Stimulated activated CD8-positive, alpha-beta memory T cell treated with anti-CD3 and anti-CD28 coated beads, Interleukin-7, amount 100 ng/mL, for 4 hours (primary cell): ENCODE measurements around the gene EDA.

Experiments
- DNase-seq, 2 donors: peaks; one replicate each; pipeline ENCODE4 v3.0.0-alpha.2; 2020; ENCODE audit warnings: low read depth in 2 of 2

Gene EDA

GRCh38 chrX:69615779-69616456 lies at the start of gene EDA:
Gene EDA, plus strand, starts transcription at chrX:69616113.
- peak; percentile 17 to 39 for DNase-seq

DNA sequence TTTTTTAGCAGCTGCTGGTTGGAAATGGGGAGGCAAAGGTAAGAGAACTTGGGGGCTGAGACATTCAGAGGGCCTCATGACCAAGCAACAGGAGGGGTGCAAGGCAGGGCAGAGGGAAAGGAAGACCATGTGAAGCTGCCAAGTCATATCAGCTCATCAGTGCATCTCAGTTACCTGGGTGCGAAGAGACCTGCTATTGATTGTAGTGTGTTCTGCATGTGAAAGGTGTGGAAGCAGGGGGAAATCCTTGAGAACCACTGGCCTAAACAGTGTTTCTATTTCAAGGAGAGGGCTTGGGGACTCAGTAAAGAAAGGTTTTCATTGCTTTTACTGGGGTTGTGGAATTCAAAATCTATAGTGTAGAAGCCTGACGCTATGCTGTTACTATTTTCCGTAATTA lies 47.1 kb upstream of the EDA start:
- DNase-seq: no peak

- no peak for DNase-seq
These were observed 18.5 kb upstream of the EDA start for GRCh38 chrX:69597399-69597798.

DNA sequence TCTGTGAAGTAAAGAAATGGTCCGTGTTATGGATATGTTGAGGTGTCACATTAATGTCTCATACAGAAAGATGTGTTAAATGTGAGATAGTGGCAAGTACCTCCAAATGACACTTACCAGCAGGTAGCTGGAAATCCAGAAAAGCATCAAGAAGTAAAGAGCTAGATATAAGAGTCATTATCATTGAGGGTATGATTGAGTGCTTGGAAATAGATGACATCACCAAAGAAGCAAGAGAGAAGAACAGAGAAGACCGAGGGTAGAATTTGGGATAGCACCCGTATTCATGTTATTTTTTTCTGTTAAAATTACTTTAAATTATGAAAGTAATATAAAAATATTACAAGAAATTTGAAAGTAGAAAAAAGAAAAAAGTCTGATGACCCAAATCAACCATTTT lies 15.7 kb upstream of the EDA start:
- DNase-seq: no peak

GRCh38 chrX:69603566-69604194 lies 12.2 kb upstream of the EDA start:
- DNase-seq: no peak

GRCh38 chrX:69605521-69605920 lies 10.4 kb upstream of the EDA start:
- no peak for DNase-seq

- DNase-seq: no peak
These were observed 8.3 kb upstream of the EDA start for GRCh38 chrX:69607616-69608015.

DNA sequence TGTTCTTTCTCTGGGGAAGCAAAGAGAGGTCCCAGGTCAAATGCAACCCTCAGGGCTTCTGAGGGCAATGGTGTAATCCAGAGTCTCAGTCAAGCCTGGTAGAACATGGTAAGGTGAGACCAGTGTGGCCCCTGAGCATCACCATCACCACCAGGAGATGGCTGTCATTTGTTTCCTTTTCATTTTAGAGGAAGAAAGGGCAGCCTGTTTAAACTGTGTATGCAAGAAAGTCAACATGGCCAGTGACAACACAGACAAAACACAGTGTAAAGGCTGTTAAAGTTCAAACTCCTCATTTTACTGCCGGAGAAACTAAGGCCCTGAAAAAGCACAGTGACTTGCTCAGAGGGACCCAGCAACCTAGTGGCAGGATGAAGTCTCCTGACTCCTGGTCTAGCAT lies 2.0 kb upstream of the EDA start:
- no peak for DNase-seq

DNA sequence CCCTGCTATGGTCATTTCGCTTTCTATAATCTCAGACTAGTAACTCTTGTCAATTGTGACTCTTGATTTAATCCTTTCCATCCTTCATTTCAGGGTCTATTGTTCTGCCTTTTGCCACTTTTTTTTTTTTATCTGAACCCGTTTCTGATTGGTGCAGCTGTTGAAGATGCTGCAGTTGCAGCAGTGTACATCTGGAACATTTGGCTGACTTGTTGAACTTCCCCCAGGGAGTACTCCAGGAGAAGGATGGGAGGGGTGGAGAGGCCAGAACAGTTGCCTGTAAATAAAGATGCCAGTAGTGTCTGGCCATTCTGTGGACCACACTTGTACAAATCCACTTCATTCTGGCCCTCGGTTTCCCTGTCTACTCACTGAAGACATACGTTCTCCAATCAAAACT lies 1.0 kb upstream of the EDA start:
- no peak for DNase-seq

DNA sequence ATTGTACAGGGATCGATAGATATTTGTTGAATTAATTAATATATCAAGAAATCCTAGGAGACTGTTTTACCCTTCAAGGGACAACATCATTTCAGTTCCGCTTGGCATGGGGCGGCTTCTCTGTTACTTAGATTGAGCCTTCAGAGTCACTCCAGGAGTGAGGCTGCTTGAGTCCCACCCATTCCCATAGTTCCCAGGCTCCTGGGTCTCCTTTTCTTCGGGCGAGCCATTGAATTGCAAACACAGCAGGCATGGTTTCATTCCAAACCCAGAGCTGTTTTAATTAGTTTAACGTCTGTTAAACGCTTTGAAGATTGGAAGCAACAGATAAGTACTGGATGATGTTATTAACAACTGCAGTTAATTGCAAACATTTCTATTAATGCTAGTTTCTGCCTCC lies 571 bp upstream of the EDA start:
- no peak for DNase-seq

GRCh38 chrX:69616457-69617203 lies 717 bp downstream of the EDA start:
- DNase-seq: no peak

GRCh38 chrX:69618803-69619202 lies 2.9 kb downstream of the EDA start:
- DNase-seq: no peak

- no peak for DNase-seq
These were observed 10.2 kb downstream of the EDA start for GRCh38 chrX:69626129-69626528.

DNA sequence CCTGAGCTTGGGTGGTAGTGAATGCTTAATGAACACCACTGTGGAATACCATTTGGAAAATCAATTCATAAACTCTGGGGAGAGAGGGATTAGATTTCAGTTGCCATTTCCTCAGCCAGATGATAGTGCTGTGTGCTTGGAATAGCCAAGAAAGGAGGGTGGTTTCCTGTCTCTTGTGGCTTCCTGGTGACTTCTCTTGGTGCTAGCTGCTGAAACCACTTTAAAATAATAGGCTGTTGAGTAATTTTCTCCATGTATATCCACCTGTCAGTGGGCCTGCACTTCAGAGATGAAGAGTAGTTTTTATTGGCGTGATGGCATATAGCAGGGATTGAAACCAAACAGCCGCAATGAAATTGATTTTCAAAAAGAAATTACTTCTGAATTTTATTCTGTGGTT lies 11.8 kb downstream of the EDA start:
- DNase-seq: no peak

DNA sequence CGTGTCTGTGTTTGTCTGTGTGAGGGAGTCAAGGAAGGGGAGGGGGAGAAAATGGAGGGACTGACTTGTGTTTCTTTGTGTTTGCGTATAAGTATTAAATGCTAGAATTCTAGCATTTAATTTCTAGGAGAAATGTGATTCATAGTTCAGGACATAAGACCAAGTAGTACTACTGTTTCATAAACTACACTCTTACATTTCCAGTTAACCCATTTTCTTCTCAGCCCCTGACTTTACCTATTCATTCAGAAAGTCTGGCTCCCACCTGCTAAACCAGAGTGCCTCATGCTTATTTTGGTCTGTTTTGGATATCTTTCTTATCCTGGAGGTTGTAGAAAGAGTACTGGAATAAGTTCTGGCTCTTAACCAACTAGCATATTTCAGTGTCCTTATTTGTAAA lies 14.2 kb downstream of the EDA start:
- no peak for DNase-seq

DNA sequence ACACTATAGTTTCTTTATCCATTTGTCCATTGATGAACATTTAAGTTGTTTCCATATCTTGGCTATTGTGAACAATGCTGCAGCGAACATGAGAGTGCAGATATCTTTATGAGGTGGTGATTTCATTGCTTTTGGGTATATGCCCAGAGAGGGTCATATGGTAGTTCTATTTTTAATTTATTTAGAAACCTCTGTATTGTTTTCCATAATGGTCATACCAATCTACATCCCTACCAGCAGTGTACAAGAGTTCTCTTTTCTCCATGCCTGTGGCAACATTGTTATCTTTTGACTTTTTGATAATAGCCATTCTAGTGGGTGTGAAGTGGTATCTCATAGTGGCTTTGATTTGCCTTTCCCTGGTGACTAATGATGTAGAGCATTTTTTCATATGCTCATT lies 48.8 kb downstream of the EDA start:
- no peak for DNase-seq

- no peak for DNase-seq
These were observed 54.2 kb downstream of the EDA start for GRCh38 chrX:69670001-69670555.

- no peak for DNase-seq
These were observed 59.0 kb downstream of the EDA start for GRCh38 chrX:69674891-69675290.

DNA sequence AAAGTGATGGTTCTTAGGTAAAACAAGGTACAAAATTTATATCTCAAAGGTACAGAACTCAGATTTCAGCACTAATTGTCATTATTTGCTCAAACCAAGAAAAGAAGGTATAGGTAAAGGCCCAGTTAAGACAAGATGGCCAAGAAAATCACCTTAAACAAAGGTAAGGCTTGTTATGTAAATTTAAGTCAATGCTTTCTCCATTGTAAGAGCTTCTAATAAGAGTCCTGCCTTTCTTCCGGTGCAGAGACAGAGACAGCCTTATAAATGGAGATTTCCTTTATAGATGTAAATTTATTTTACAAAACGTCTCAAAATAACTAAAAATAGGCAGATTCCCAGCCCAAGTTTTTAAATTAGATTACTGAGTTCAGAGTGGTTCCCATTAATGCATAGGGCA lies 89.9 kb downstream of the EDA start:
- no peak for DNase-seq

DNA sequence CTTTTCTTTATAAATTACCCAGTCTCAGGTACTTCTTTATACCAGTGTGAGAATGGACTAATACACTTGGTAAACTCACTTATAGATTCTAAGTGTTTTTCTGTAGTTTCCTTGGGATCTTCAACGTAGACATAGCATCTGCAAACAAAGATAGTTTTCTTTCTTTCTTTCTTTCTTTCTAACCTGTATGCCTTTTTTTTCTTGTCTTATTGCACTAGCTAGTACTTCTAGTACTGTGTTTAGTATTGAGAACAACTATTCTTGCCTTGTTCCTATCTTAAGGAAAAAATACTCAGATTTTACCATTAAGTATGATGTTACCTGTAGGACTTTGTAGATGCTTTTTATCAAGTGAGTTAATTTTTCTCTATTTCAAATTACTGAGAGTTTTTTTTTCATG lies 102.2 kb downstream of the EDA start:
- DNase-seq: no peak

GRCh38 chrX:69724307-69724706 lies 108.4 kb downstream of the EDA start:
- no peak for DNase-seq

- no peak for DNase-seq
These were observed 124.4 kb downstream of the EDA start for GRCh38 chrX:69740317-69740716.

GRCh38 chrX:69741721-69742120 lies 125.8 kb downstream of the EDA start:
- DNase-seq: no peak
